Ascending aorta (tissue), 2 donors: ENCODE measurements around the gene SMIM26. TPM values are rescaled to one million over a fixed set of nuclear protein-coding genes. Genes with fewer than 3 reads are reported as not detected.
"Not testable (repeated sequence)": the region's sequence is repeated elsewhere in the genome, so short reads cannot be mapped to it uniquely, and the experiment has no call there.

Source experiments
- DNase-seq, 2 donors: peaks; one replicate each; pipeline ENCODE4 v3.0.0-alpha.2; 2019; ENCODE audit warnings: low spot score in 2 of 2
- H3K27ac ChIP-seq, 2 donors: fragments of 200-600 bp; sonication (generic); one replicate each; pipeline ENCODE4 v1.5.1; 2016 to 2017; ENCODE audit warnings: mild to moderate bottlenecking in 1 of 2
- H3K27me3 ChIP-seq: fragments of 200-600 bp; sonication (generic); one replicate; pipeline ENCODE4 v1.5.1; 2017
- H3K36me3 ChIP-seq, 2 donors: fragments of 200-600 bp; sonication (generic); one replicate each; pipeline ENCODE4 v1.5.1; 2016
- H3K4me1 ChIP-seq, 2 donors: fragments of 200-600 bp; sonication (generic); one replicate each; pipeline ENCODE4 v1.5.1; 2016 to 2017; ENCODE audit warnings: mild to moderate bottlenecking in 1 of 2
- H3K4me3 ChIP-seq, 2 donors: fragments of 200-600 bp; sonication (generic); one replicate each; pipeline ENCODE4 v1.5.1; 2016 to 2017; ENCODE audit warnings: mild to moderate bottlenecking in 1 of 2
- H3K9me3 ChIP-seq, 2 donors: fragments of 200-600 bp; sonication (generic); one replicate each; pipeline ENCODE4 v1.5.1; 2016
- intact Hi-C: fragments of 100-400 bp; cut with DNase I; formaldehyde crosslinking; loops from one replicate; pipeline ENCODE4 v1.15.1; 2023
- total RNA-seq: library from RNA; depleted of rRNA; stranded (reverse); fragments of >200 nt; gene quantifications from one replicate; pipeline ENCODE4 v1.1.0, GENCODE V29; 2016
- TF ChIP-seq, protein P1 (sequence below), 3 experiments: fragments of 200-600 bp in 2 of 3; fragments of 450-650 bp in 1 of 3; sonication (generic) in 2 of 3; IDR thresholded peaks; one replicate each; pipeline ENCODE4 v1.5.1; 2016 to 2019; ENCODE audit warnings: antibody characterized with exemption in 3 of 3, mild to moderate bottlenecking in 1 of 3, moderate library complexity in 1 of 3

Gene SMIM26, protein sequence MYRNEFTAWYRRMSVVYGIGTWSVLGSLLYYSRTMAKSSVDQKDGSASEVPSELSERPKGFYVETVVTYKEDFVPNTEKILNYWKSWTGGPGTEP
- total RNA-seq = 67.7 TPM

DNA sequence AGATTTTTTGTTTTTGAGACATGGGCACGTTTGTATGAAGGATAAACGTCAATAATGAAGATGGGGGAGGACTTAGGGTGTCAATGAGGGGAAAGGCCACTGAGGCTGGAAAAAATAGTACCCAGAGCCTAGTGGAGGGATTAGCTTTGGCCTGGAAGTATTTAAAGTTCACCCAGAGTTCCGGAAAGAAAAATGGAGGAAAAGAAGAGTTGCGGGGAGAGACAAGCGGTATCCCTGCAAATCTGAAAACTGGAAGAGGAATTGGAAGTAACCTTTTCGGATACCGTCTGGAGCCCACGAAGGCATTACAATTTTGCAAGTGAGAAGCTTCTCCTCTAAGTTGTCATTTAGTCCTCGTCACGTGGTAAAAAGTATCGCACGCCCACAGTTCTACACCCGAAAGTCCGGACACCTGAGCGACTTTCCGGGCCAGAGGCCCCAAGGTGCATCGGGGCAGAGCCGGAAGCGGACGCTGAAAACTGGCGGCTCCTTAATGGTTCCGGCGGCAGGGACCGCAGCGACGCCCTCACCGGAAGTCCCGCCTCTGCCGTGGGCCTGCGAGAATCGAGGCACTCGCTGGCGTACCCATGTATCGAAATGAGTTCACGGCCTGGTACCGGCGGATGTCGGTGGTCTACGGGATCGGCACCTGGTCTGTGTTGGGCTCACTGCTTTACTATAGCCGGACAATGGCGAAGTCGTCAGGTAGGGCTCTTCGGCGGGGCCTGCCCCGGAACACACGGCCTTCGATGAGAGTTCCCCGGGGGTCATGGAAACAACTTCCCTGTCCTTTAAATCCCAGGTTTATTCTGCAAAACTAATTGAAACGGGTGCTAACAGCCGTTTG lies at the start of gene SMIM26:
Gene SMIM26 (plus strand): TSS at position 541 of the 847 bp plus-strand sequence. CDS start 47 bp downstream, at position 588.
- intact Hi-C loops = loop anchor here (1.0 to 10.0 kb wide), 6 partner anchors 20 to 1486 kb away; partner anchors contain the start of genes CFAP61, CRNKL1, RRBP1 and SEC23B

DNA sequence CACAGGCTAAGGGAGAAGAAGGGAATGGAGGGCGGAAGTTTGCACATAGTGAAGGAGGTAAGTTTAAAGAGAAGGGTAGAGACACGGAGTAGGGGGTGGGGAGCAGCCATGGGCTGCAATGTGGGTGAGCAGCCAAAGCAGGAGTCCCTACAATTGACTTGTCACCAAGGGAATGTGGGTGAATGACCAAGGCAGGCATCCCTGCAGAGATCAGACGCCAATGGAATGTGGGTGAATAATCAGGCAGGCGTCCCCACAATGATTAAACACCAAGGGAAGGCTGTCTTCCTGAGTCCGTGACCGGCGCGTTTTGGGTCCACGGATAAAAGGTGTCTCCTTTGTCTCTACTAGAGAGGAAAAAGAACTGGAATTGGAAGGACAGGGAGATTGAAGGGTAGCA lies 45.2 kb upstream of the SMIM26 start:
- H3K4me3 ChIP-seq, H3K27ac ChIP-seq, H3K27me3 ChIP-seq, DNase-seq, H3K9me3 ChIP-seq, intact Hi-C loops, H3K4me1 ChIP-seq: not testable (repeated sequence)
- peaks cover 30 to 40% of the 10 kb centered on the region in 2 donors for H3K36me3 ChIP-seq

More for the DNA sequence above, at the start of gene SMIM26:
- Histone ChIP-seq H3K36me3 (peaks cover 14 to 25% of the 10 kb centered on the region in 2 donors), H3K4me1 (peaks cover 0 to 10% of the 10 kb centered on the region in 2 donors), H3K4me3 (peak within 1 kb of the TSS; percentile 73 to 86), H3K27me3 (no peaks in the 10 kb centered on the region), H3K27ac (peak within 1 kb of the TSS; percentile 80 to 93), H3K9me3 (no peaks in the 10 kb centered on the region)
- DNase-seq = peak; percentile 43 to 96
- TF ChIP-seq, protein P1, sequence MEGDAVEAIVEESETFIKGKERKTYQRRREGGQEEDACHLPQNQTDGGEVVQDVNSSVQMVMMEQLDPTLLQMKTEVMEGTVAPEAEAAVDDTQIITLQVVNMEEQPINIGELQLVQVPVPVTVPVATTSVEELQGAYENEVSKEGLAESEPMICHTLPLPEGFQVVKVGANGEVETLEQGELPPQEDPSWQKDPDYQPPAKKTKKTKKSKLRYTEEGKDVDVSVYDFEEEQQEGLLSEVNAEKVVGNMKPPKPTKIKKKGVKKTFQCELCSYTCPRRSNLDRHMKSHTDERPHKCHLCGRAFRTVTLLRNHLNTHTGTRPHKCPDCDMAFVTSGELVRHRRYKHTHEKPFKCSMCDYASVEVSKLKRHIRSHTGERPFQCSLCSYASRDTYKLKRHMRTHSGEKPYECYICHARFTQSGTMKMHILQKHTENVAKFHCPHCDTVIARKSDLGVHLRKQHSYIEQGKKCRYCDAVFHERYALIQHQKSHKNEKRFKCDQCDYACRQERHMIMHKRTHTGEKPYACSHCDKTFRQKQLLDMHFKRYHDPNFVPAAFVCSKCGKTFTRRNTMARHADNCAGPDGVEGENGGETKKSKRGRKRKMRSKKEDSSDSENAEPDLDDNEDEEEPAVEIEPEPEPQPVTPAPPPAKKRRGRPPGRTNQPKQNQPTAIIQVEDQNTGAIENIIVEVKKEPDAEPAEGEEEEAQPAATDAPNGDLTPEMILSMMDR (IDR thresholded peaks at IDR 0.05) = no peak

DNA sequence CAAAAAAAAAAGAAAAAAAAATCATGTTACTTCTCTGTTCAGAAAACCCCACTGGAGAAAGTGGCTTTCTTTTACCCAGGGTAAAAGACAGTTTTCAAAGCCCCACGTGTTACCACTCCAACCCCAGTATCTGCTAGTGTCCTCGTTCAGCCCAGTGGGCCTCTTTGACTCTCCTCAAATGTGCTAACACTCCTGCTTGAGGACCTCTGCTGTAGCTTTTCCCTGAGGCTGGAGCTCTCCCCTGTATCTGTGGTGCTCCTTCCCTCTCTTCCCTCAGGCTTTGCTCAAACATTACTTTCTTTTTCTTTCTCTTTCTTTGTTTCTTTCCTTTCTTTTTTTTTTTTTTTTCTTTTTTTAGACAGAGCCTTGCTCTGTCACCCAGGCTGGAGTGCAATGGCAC lies 44.2 kb upstream of the SMIM26 start:
- TF ChIP-seq, protein P1 (IDR thresholded peaks at IDR 0.05) = no peak
- H3K4me1 ChIP-seq = no peaks in the 10 kb centered on the region
- intact Hi-C loops = no loop called here

DNA sequence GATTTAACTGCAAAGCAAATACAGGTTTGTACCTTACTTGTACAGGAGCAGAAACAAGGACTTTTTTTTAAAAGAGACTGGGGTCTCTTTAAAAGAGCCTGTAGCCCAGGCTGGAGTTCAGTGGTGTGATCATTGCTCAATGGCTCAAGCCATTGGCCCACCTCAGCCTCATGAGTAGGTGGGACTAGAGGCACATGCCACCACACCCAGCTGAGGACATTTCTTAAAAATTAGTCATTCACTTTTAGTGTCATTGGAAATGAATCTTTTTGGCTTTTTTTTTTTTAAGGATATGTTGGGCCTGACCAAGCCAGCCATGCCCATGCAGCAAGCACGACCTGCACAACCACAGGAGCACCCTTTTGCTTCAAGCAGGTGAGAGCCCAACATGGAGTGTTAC lies 42.6 kb upstream of the SMIM26 start:
- peaks cover 50 to 62% of the 10 kb centered on the region in 2 donors for H3K36me3 ChIP-seq

More for the DNA sequence above, 44.2 kb upstream of the SMIM26 start:
- no peaks in the 10 kb centered on the region for H3K27me3 ChIP-seq
- no peaks in the 10 kb centered on the region for H3K9me3 ChIP-seq
- peaks cover 39 to 46% of the 10 kb centered on the region in 2 donors for H3K36me3 ChIP-seq
- DNase-seq = no peak
- H3K4me3 ChIP-seq = no peak overlapping the region
- no peak overlapping the region for H3K27ac ChIP-seq

DNA sequence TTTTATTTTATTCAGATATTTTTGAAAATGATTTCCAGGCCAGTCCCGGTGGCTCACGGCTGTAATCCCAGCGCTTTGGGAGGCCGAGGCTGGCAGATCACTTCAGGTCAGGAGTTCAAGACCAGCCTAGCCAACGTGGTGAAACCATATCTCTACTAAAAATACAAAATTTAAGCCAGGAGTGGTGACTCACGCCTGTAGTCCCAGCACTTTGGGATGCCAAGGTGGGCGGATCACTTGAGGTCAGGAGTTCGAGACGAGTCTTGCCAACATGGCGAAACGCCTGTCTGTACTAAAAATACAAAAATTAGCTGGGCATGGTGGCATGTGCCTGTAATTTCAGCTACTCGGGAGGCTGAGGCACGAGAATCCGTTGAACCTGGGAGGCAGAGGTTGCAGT lies 40.5 kb upstream of the SMIM26 start:
- H3K27ac ChIP-seq, H3K4me1 ChIP-seq, DNase-seq, H3K27me3 ChIP-seq, H3K9me3 ChIP-seq, H3K4me3 ChIP-seq, intact Hi-C loops: not testable (repeated sequence)
- H3K36me3 ChIP-seq = peaks cover 71 to 76% of the 10 kb centered on the region in 2 donors

More for the DNA sequence above, 42.6 kb upstream of the SMIM26 start:
- no peak for DNase-seq
- Histone ChIP-seq H3K4me3 (no peak overlapping the region), H3K27me3 (no peaks in the 10 kb centered on the region), H3K4me1 (no peaks in the 10 kb centered on the region), H3K27ac (no peak overlapping the region), H3K9me3 (no peaks in the 10 kb centered on the region)
- TF ChIP-seq, protein P1 (IDR thresholded peaks at IDR 0.05) = no peak
- intact Hi-C loops = no loop called here

DNA sequence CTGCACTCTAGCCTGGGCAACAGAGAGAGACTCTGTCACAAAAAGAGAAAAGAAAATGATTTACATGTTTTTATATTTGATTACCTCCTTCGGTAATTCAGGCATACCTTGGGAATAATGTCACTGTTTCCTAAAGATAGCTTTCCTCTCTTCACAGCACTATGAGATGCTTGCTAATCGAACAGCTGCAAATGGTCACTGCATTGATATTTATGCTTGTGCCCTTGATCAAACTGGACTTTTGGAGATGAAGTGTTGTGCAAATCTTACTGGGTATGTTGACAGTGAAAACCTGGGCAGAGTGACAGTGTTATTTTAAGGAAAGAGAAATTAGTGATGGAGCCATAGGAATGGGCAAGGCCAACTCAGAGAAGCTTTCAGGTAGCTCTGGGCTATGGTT lies 39.9 kb upstream of the SMIM26 start:
- Histone ChIP-seq H3K4me1 (no peaks in the 10 kb centered on the region), H3K4me3 (no peak overlapping the region), H3K36me3 (peaks cover 75 to 82% of the 10 kb centered on the region in 2 donors), H3K27me3 (no peaks in the 10 kb centered on the region), H3K27ac (no peak overlapping the region), H3K9me3 (no peaks in the 10 kb centered on the region)
- intact Hi-C loops = no loop called here
- TF ChIP-seq, protein P1 (IDR thresholded peaks at IDR 0.05) = no peak
- no peak for DNase-seq
